ENCODE results near the gene VWA5B1.

DNA sequence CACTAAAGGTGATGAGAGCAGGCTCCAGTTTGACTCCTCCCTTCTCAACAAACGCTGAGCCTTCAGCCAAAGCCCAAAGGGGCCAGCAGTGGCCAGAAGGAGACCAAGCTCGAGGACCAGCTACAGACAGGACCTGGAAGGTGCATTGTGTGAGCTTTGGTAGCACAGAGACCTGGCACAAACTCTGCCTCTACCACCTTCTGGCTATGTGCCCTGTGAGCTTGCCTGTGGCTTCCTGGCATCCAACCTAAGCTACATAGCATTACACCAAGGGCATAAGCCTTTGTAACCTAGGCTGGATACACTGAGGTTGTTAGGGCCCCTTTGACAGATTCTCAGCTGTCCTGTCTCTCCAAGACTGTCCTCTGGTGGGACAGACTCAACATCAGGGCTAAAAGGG is 6.6 kb upstream of the VWA5B1 start:
- TF ChIP-seq POLR2A (IDR thresholded peaks at IDR 0.05; ENCODE audit: low read length) (no peak), GATA1 (IDR thresholded peaks at IDR 0.05; ENCODE audit: low read depth, low read length) (no peak)
